Cardiac fibroblast (primary cell): ENCODE measurements around the gene TUNAR.

Source experiments
- DNase-seq, 2 donors: peaks; one replicate each; pipeline versions ENCODE4 v3.0.0 to v3.0.0-alpha.2; 2010; ENCODE audit warnings: low read depth in 2 of 2
- H3K4me3 ChIP-seq, 2 donors: replicated peaks in 1 of 2; 1 replicate in 1 of 2; 2 replicates in 1 of 2; pipeline ENCODE4 v1.5.1; 2011; ENCODE audit warnings: low read depth in 2 of 2, low read length in 2 of 2, mild to moderate bottlenecking in 2 of 2, moderate library complexity in 1 of 2
- CTCF ChIP-seq: IDR thresholded peaks from one replicate; pipeline ENCODE4 v1.5.1; 2011; ENCODE audit warnings: low read depth, mild to moderate bottlenecking, low read length, inconsistent platforms

Gene TUNAR

GRCh38 chr14:95918466-95918865 is 41.8 kb downstream of the TUNAR start:
- no peak for TF ChIP-seq CTCF
- DNase-seq, result no peak
- H3K4me3 ChIP-seq, result no peak overlapping the region

- no peak for TF ChIP-seq CTCF
- no peak for DNase-seq
- no peak overlapping the region for H3K4me3 ChIP-seq
Observed at GRCh38 chr14:95920769-95921438, 44.3 kb downstream of the TUNAR start.

- TF ChIP-seq CTCF, result no peak
- H3K4me3 ChIP-seq, result no peak overlapping the region
- DNase-seq, result no peak
Observed at GRCh38 chr14:95922080-95922479, 45.4 kb downstream of the TUNAR start.

GRCh38 chr14:95928751-95929150 is 52.1 kb downstream of the TUNAR start:
- H3K4me3 ChIP-seq, result no peak overlapping the region
- TF ChIP-seq CTCF, result no peak
- DNase-seq, result no peak

- H3K4me3 ChIP-seq, result no peak overlapping the region
- TF ChIP-seq CTCF, result no peak
- no peak for DNase-seq
Observed at GRCh38 chr14:95931384-95931783, 54.8 kb downstream of the TUNAR start.

- no peak for TF ChIP-seq CTCF
- H3K4me3 ChIP-seq, result no peak overlapping the region
- DNase-seq, result peak; percentile 21 to 28
Observed at GRCh38 chr14:95935228-95935822, 58.7 kb downstream of the TUNAR start.
